NAMALWA (cell line): ENCODE results near the gene SERPINE1.
"Not testable (repeated sequence)": the region's sequence is repeated elsewhere in the genome, so short reads cannot be mapped to it uniquely, and the experiment has no call there.

Source experiments
- DNase-seq: peaks from one replicate; pipeline ENCODE4 v3.0.0-alpha.2; 2015; ENCODE audit warnings: low spot score

The SERPINE1 gene

GRCh38 chr7:101102026-101102425 lies 24.9 kb upstream of the SERPINE1 start:
- no peak for DNase-seq

GRCh38 chr7:101103701-101104100 lies 23.2 kb upstream of the SERPINE1 start:
- DNase-seq = not testable (repeated sequence)

GRCh38 chr7:101104193-101104713 lies 22.7 kb upstream of the SERPINE1 start:
- no peak for DNase-seq

- no peak for DNase-seq
These were observed 22.1 kb upstream of the SERPINE1 start for GRCh38 chr7:101104799-101105198.

GRCh38 chr7:101105248-101105647 lies 21.7 kb upstream of the SERPINE1 start:
- not testable (repeated sequence) for DNase-seq

GRCh38 chr7:101106386-101106785 lies 20.5 kb upstream of the SERPINE1 start:
- no peak for DNase-seq

GRCh38 chr7:101108330-101108857 lies 18.5 kb upstream of the SERPINE1 start:
- no peak for DNase-seq

- no peak for DNase-seq
These were observed 17.9 kb upstream of the SERPINE1 start for GRCh38 chr7:101108961-101109360.

GRCh38 chr7:101109368-101109767 lies 17.5 kb upstream of the SERPINE1 start:
- no peak for DNase-seq

- no peak for DNase-seq
These were observed 15.6 kb upstream of the SERPINE1 start for GRCh38 chr7:101111261-101111660.

GRCh38 chr7:101112233-101112632 lies 14.7 kb upstream of the SERPINE1 start:
- no peak for DNase-seq

- not testable (repeated sequence) for DNase-seq
These were observed 13.8 kb upstream of the SERPINE1 start for GRCh38 chr7:101113140-101113539.

- DNase-seq = no peak
These were observed 13.1 kb upstream of the SERPINE1 start for GRCh38 chr7:101113836-101114235.

- no peak for DNase-seq
These were observed 12.4 kb upstream of the SERPINE1 start for GRCh38 chr7:101114492-101114891.

- DNase-seq = no peak
These were observed 11.7 kb upstream of the SERPINE1 start for GRCh38 chr7:101115215-101115614.

GRCh38 chr7:101116898-101117297 lies 10.0 kb upstream of the SERPINE1 start:
- DNase-seq = no peak

- DNase-seq = no peak
These were observed 8.0 kb upstream of the SERPINE1 start for GRCh38 chr7:101118856-101119255.

GRCh38 chr7:101119876-101120275 lies 7.0 kb upstream of the SERPINE1 start:
- DNase-seq = no peak

- no peak for DNase-seq
These were observed 6.6 kb upstream of the SERPINE1 start for GRCh38 chr7:101120315-101120714.

- not testable (repeated sequence) for DNase-seq
These were observed 5.3 kb upstream of the SERPINE1 start for GRCh38 chr7:101121631-101121990.

GRCh38 chr7:101121991-101122932 lies 4.6 kb upstream of the SERPINE1 start:
- no peak for DNase-seq

GRCh38 chr7:101122933-101123702 lies 3.8 kb upstream of the SERPINE1 start:
- no peak for DNase-seq

GRCh38 chr7:101123703-101124068 lies 3.2 kb upstream of the SERPINE1 start:
- DNase-seq = no peak
